ENCODE data around the gene RASA3.

RASA3 gene

DNA sequence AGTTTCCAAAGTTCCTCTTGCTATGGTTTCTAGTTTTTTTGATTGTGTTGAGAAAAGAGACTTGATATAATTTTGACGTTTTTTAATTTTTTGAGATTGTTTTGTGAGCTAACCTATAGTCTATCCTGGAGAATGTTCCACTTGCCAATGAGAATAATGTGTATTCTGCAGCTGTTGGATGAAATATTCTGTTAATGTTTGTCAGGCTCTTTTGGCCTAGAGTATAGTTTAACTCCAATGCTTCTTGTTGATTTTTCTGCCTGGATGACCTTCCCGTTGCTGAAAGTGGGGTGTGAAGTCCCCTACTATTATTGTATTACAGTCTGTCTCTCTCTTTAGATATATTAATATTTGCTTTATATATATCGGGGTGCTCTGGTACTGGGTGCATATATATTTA, 40.0 kb downstream of the RASA3 start:
- no peak for DNase-seq (ENCODE audit: extremely low read depth, low read depth)
- H3K4me3 ChIP-seq (replicated peaks; ENCODE audit: low read depth, low read length): no peak overlapping the region
- TF ChIP-seq, protein P1, sequence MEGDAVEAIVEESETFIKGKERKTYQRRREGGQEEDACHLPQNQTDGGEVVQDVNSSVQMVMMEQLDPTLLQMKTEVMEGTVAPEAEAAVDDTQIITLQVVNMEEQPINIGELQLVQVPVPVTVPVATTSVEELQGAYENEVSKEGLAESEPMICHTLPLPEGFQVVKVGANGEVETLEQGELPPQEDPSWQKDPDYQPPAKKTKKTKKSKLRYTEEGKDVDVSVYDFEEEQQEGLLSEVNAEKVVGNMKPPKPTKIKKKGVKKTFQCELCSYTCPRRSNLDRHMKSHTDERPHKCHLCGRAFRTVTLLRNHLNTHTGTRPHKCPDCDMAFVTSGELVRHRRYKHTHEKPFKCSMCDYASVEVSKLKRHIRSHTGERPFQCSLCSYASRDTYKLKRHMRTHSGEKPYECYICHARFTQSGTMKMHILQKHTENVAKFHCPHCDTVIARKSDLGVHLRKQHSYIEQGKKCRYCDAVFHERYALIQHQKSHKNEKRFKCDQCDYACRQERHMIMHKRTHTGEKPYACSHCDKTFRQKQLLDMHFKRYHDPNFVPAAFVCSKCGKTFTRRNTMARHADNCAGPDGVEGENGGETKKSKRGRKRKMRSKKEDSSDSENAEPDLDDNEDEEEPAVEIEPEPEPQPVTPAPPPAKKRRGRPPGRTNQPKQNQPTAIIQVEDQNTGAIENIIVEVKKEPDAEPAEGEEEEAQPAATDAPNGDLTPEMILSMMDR (IDR thresholded peaks at IDR 0.05; ENCODE audit: low read depth, low read length, missing control alignments): no peak

DNA sequence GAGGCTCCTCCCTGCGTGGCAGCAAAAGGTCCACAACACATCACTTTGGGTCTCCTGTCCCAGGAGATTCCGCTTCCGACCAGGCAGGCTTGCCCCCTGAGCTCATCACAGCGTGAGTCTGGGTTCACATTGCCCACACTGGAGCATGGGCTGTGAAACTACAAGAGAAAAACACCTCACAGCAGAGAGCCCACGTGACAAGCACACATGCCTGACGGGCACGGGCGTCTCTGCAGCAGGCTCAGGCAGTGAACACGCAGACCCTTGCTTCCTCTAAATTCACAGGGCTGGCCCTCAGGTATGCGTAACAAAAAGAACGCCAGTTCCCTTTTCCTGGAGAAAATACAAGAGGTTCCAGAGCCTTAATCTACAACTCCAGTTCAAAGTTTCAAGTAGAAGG, 41.9 kb downstream of the RASA3 start:
- TF ChIP-seq, protein P1 (IDR thresholded peaks at IDR 0.05; ENCODE audit: low read depth, low read length, missing control alignments): no peak
- no peak overlapping the region for H3K4me3 ChIP-seq (replicated peaks; ENCODE audit: low read depth, low read length)
- no peak for DNase-seq (ENCODE audit: extremely low read depth, low read depth)

DNA sequence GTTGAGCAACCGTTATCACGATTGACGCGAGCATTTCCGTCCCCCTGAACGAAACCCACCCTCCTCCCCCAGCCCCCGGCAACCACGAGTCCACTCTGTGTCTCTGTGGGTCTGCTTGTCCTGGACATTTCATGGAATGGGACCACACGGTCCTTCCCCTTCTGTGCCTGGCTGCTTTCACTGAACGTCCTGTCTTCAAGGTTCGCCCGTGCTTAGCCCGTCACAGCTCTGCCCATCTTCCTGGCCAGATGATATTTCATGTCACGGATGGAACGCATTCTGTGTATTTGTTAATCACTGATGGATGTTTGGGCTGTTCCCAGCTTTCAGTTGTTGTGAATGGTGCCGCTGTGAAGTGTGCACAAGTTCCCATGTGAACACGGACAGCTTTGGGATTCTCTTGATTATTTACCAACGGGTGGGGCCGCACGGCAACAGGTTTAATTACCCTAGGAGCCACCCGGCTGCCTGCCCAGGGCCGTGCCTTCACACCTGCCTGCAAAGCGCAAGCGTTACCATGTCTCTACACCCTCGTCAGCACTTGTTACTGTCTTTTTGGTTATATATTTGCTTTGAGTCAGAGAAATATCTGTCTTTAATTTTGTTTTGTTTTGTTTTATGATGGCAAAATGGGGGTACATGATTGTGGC, 42.5 kb downstream of the RASA3 start:
- no peak overlapping the region for H3K4me3 ChIP-seq (replicated peaks; ENCODE audit: low read depth, low read length)
- DNase-seq (ENCODE audit: extremely low read depth, low read depth): no peak
- TF ChIP-seq, protein P1 (IDR thresholded peaks at IDR 0.05; ENCODE audit: low read depth, low read length, missing control alignments): no peak

DNA sequence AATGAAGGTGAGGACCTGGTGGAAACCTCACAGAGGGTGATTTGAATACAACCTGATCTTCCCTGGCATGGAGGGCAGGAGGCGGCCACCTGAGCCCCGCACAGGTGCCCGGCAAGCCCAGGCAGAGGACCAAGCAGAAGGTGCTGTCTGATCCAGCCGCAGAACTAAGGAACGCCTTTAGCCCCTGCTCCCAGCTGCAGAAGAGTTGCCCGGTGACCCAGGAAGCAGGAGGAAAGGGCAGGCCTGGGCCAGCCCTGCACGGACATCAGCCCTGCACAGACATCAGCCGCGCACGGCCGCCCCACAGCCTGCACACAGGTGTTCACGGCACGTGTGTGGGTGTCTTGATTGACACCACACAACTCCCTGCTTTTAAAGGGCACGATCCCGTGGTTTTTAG, 43.1 kb downstream of the RASA3 start:
- no peak overlapping the region for H3K4me3 ChIP-seq (replicated peaks; ENCODE audit: low read depth, low read length)
- TF ChIP-seq, protein P1 (IDR thresholded peaks at IDR 0.05; ENCODE audit: low read depth, low read length, missing control alignments): no peak
- no peak for DNase-seq (ENCODE audit: extremely low read depth, low read depth)

DNA sequence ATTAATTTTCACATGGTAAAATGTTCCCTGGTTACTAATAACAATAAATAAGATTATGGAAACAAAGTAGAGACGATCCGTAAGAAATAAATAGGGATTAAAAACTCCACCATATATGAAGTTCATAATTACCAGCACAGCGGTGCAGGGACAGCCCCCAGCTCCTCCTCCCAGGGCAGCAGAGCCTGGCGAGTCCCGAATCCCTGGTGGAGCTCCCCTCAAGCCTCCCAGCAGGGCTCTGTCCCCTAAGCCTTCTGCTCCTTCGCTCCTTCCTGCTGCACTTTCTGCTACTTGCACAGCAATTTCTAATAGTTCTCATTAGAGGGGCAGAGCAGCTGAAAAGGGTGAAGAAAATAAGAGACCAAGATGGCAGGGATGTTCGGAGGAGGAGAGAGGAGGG, 43.6 kb downstream of the RASA3 start:
- no peak overlapping the region for H3K4me3 ChIP-seq (replicated peaks; ENCODE audit: low read depth, low read length)
- TF ChIP-seq, protein P1 (IDR thresholded peaks at IDR 0.05; ENCODE audit: low read depth, low read length, missing control alignments): no peak
- no peak for DNase-seq (ENCODE audit: extremely low read depth, low read depth)

DNA sequence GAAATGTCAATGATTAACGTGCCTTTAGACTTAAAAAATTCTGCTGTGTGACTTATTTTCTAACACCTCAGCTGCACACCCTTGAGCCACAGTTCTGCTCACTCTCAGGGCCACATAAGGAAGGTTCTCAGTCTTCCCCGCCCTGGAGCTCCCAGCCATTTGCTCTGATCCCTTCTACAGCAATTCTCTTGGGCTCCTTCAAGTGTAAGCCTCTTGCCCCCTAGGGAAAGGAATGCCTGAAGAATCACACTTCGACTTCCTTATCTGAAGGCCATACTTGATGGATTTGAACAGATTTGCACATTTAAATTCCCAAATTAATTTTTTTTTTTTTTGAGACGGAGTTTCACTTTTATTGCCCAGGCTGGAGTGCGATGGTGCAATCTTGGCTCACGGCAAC, 44.2 kb downstream of the RASA3 start:
- no peak for DNase-seq (ENCODE audit: extremely low read depth, low read depth)
- TF ChIP-seq, protein P1 (IDR thresholded peaks at IDR 0.05; ENCODE audit: low read depth, low read length, missing control alignments): no peak
- H3K4me3 ChIP-seq (replicated peaks; ENCODE audit: low read depth, low read length): no peak overlapping the region

DNA sequence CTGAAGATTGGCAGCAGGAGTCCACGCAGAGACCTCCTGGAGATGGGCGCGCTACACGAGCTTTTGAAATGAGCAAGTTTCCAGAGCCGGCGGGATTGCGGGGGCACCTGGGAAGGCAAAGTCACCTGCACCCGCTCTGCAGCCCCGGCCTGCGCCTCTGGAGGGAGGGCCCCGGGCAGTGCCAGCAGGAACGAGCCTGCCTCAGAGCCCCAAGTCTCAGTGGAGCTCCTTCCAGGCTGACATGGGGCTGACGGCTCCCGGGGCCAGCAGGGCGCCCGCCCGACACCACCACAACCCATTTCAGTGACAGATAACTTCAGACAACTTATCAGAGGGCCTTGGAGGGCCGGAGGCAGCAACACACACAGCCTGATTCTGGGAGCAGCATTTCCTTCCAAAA, 45.0 kb downstream of the RASA3 start:
- DNase-seq (ENCODE audit: extremely low read depth, low read depth): no peak
- no peak overlapping the region for H3K4me3 ChIP-seq (replicated peaks; ENCODE audit: low read depth, low read length)
- TF ChIP-seq, protein P1 (IDR thresholded peaks at IDR 0.05; ENCODE audit: low read depth, low read length, missing control alignments): no peak
